T-helper 2 cell treated with Interferon-gamma antibody and Interleukin-4, amounts not matched to agents 5 μg/mL and 100 μg/mL, for 36 hours (primary cell): ENCODE measurements around the gene EHMT1.
"Not testable (repeated sequence)": the region's sequence is repeated elsewhere in the genome, so short reads cannot be mapped to it uniquely, and the experiment has no call there.

Source experiments
- DNase-seq: peaks from one replicate; pipeline ENCODE4 v3.0.0; 2021; ENCODE audit warnings: low spot score
- H3K27ac Mint-ChIP-seq: one replicate; pipeline ENCODE4 v1.8.0; 2021; ENCODE audit warnings: mild to moderate bottlenecking, mixed read lengths
- H3K27me3 Mint-ChIP-seq: one replicate; pipeline ENCODE4 v1.8.0; 2021; ENCODE audit warnings: low read depth, mixed read lengths
- H3K36me3 Mint-ChIP-seq: one replicate; pipeline ENCODE4 v1.8.0; 2021; ENCODE audit warnings: low read depth, mixed read lengths
- H3K4me1 Mint-ChIP-seq: one replicate; pipeline ENCODE4 v1.8.0; 2021; ENCODE audit warnings: low read depth, mixed read lengths
- H3K4me3 Mint-ChIP-seq: one replicate; pipeline ENCODE4 v1.8.0; 2022; ENCODE audit warnings: mild to moderate bottlenecking, moderate library complexity, mixed read lengths
- H3K9me3 Mint-ChIP-seq: one replicate; pipeline ENCODE4 v1.8.0; 2021; ENCODE audit warnings: mixed read lengths

The EHMT1 gene

DNA sequence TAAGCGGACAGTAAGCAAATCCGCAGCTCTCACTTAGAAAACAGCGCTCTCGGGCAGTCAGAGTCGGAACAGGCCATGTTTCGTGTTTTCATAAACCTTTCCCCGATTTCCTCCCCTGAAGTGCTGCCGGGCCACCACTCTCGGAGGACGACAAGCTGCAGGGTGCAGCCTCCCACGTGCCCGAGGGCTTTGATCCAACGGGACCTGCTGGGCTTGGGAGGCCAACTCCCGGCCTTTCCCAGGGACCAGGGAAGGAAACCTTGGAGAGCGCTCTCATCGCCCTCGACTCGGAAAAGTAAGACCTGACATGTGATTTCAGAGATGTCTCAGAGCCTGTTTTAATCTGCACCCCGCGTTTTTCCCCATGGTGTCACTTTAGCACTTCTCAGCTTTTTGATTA lies 159.0 kb downstream of the EHMT1 start:
- Mint-ChIP-seq H3K4me3 (no peak overlapping the region), H3K9me3 (no peaks in the 10 kb centered on the region), H3K4me1 (no peaks in the 10 kb centered on the region), H3K27me3 (no peaks in the 10 kb centered on the region), H3K36me3 (peaks cover 30% of the 10 kb centered on the region), H3K27ac (no peak overlapping the region)
- DNase-seq: no peak

DNA sequence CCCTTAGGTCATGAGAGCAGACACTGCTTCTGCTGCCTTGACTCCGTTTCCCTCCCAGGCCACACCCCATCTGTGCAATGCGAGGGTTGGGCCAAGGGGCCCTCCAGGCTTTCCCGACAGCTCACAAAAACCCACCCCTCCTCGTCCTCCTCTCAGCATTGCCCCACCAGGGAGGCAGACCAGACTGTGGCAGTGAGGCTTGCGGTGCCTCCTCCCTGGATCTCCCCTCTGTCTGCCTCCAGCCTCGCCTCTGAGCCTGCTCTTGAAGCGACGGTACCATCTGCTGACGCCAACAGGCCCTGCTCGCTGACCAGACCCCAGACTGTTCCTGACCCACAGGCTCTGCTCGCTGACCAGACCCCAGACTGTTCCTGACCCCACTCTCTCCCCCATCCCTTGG lies 159.5 kb downstream of the EHMT1 start:
- H3K4me3 Mint-ChIP-seq: no peak overlapping the region
- no peaks in the 10 kb centered on the region for H3K4me1 Mint-ChIP-seq
- H3K9me3 Mint-ChIP-seq: no peaks in the 10 kb centered on the region
- peaks cover 30% of the 10 kb centered on the region for H3K36me3 Mint-ChIP-seq
- no peaks in the 10 kb centered on the region for H3K27me3 Mint-ChIP-seq
- H3K27ac Mint-ChIP-seq: no peak overlapping the region
- DNase-seq: no peak

DNA sequence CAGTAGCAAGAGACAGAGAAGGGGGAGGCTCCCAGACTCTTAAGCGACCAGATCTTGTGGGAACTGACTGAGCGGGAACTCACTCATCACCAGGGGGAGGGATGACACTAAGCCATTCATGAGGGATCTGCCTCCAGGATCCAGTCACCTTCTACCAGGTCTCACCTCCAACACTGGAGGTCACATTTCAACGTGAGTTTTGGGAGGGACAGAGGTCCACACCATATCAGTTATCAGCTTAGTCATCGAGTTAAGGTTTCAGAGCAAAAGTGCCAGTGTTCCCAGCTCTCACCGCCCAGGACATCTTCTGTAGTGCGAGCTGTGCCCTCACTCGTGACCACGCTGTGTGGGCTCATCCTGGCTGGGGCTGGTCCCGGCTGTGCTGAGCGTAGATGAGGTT lies 160.1 kb downstream of the EHMT1 start:
- no peak overlapping the region for H3K27ac Mint-ChIP-seq
- H3K36me3 Mint-ChIP-seq: peaks cover 31% of the 10 kb centered on the region

DNA sequence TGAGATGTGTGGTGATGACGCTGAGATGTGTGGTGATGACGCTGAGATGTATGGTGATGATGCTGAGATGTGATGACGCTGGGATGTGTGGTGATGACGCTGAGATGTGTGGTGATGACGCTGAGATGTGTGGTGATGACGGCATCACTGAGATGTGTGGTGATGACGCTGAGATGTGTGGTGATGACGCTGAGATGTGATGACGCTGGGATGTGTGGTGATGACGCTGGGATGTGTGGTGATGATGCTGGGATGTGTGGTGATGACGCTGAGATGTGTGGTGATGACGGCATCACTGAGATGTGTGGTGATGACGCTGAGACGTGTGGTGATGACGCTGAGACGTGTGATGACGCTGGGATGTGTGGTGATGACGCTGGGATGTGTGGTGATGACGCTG lies 161.2 kb downstream of the EHMT1 start:
- not testable (repeated sequence) for H3K27ac Mint-ChIP-seq, DNase-seq, H3K27me3 Mint-ChIP-seq, H3K9me3 Mint-ChIP-seq, H3K4me1 Mint-ChIP-seq, H3K4me3 Mint-ChIP-seq
- peaks cover 37% of the 10 kb centered on the region for H3K36me3 Mint-ChIP-seq

More for the DNA sequence above, 160.1 kb downstream of the EHMT1 start:
- no peaks in the 10 kb centered on the region for H3K9me3 Mint-ChIP-seq
- H3K27me3 Mint-ChIP-seq: no peaks in the 10 kb centered on the region
- DNase-seq: no peak
- H3K4me1 Mint-ChIP-seq: no peaks in the 10 kb centered on the region
- no peak overlapping the region for H3K4me3 Mint-ChIP-seq

DNA sequence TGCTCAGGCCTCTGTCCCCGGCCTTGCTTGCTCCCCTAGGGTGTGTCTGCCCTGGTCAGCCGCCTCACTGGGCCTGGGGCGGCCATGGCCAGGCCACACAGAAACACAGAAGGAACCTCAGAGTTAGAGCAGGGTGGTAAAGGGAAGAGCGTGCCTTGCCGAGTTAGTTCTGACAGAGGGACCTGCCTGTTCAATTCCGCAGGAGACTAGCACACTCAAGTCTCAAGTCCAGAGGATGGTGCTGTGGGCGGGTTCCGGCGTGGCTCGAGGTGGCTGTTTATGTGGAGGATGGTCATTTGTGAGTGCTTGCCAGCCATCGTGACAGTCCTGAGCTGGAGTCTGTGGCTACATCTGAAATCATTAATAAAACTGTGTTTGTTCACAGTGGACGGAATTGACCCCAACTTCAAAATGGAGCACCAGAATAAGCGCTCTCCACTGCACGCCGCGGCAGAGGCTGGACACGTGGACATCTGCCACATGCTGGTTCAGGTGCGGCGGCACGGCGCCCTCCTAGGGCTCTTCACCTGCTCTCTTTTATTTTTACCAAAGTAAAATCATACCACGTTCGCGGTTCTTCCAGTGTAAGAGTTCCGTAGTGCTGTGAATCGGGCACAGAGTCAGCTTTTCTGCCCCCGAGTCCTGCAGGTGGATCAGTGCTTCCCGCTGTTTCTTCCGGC lies 163.2 kb downstream of the EHMT1 start:
- no peaks in the 10 kb centered on the region for H3K9me3 Mint-ChIP-seq
- H3K27ac Mint-ChIP-seq: no peak overlapping the region
- H3K4me3 Mint-ChIP-seq: no peak overlapping the region
- peaks cover 2% of the 10 kb centered on the region for H3K4me1 Mint-ChIP-seq
- H3K27me3 Mint-ChIP-seq: no peaks in the 10 kb centered on the region
- no peak for DNase-seq
- peaks cover 39% of the 10 kb centered on the region for H3K36me3 Mint-ChIP-seq

DNA sequence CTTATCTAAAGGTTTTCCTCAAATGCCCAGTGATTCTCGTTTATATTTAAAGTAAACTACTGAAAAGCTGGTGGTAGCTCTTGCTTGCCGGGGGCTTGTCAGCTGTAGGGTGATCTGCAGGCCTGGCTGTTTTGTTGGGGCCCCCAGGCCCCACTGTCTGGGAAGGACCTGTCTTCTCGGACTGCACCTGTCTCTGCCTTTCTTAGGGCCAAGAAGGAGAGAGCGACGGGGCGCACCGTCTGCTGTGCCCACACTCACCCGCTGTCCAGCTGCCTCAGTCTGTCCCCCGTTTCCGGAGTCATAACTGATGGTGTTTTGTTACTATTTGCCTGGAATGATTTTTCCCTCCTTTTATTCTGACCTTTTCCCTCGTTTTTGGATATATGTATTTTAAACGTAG lies 164.7 kb downstream of the EHMT1 start:
- Mint-ChIP-seq H3K4me1 (peaks cover 2% of the 10 kb centered on the region), H3K9me3 (no peaks in the 10 kb centered on the region), H3K36me3 (peaks cover 33% of the 10 kb centered on the region), H3K4me3 (no peak overlapping the region), H3K27me3 (no peaks in the 10 kb centered on the region), H3K27ac (no peak overlapping the region)
- no peak for DNase-seq

DNA sequence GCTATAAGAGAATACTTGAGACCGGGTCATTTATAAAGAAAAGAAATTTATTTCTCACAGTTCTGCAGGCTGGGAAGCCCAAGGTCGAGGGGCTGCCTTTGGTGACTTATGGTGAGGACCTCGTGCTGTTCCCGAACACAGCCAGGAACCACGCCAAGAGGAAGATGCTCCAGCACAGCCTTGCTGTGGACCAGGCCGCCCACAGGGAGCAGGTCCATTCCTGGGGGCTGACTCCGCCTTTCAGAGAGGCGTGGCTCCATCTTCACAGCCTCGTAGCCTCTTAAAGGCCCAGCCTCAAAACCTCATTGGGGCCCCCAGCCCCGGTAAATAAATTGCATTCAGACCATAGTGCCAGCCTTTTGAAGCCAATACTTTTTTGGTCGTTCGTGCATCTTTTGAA lies 165.2 kb downstream of the EHMT1 start:
- H3K27me3 Mint-ChIP-seq: no peaks in the 10 kb centered on the region
- H3K4me1 Mint-ChIP-seq: peaks cover 2% of the 10 kb centered on the region
- no peaks in the 10 kb centered on the region for H3K9me3 Mint-ChIP-seq
- no peak overlapping the region for H3K4me3 Mint-ChIP-seq
- peaks cover 28% of the 10 kb centered on the region for H3K36me3 Mint-ChIP-seq
- H3K27ac Mint-ChIP-seq: no peak overlapping the region
- no peak for DNase-seq

DNA sequence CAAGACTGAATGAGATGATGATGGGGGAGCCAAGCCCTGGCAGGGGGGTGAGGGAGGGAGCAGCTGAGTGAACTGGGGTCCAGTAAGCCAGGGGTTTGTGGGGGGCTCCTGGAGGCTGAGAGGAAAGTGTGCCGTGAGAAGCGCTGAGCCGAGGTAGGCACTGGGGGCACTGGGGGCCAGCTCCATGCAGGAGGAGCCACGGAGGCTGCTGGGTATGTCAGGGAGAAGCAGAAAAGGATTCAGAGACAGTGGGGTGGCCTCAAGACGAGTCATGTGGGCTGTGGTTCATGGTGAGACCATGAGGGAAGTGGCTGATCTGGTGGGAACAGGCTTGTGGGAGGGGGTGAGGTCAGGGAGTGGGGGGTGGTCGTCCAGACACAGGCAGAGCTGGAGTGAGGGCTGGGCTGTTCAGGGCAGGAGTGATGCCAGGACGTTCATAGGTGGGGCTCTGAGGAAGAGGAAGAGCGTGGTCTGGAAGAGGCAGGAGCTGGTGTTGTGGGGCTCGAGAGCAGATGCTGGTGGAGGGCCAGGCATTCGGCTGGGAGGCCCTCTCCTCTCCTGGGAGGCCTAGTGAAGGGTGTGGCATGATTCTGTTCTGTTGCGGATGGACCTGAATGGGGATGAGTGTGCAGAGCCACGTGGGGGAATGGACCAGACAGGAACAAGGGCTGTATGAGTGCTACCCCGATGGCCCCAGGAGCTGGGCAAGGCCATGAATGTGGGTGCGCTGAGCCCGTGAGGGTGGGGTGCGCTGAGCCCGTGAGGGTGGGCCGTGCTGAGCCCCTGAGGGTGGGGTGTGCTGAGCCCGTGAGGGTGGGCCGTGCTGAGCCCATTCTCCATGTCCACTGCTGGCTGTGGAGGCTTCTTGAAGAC lies 166.1 kb downstream of the EHMT1 start:
- Mint-ChIP-seq H3K9me3 (no peaks in the 10 kb centered on the region), H3K36me3 (peaks cover 27% of the 10 kb centered on the region), H3K4me1 (peaks cover 2% of the 10 kb centered on the region), H3K27ac (peak overlapping the region; percentile 53), H3K27me3 (no peaks in the 10 kb centered on the region), H3K4me3 (no peak overlapping the region)
- DNase-seq: no peak

DNA sequence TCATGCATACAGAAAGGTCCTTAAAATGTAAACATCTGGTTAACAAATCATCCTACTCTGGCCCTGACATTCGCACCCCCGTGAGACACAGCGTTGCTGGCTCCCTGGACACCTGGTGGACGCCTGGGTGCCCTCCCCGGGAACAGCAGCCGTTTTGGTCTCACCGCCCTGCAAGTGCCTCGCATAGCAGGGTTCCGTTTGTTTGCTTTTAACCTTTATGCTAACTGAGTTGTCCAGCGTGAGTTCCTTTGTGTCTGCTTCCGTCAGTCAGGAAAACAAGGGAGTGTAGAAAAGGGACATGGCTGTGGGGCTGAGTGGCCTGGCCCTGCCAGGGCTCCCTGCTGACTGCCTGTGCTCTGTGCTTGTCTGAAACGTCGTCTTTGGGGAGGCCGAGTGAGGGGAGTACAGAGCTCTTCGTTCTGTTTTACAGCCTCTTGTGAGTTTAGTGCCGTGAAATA lies 166.9 kb downstream of the EHMT1 start:
- no peak overlapping the region for H3K4me3 Mint-ChIP-seq
- H3K4me1 Mint-ChIP-seq: peaks cover 2% of the 10 kb centered on the region
- peaks cover 32% of the 10 kb centered on the region for H3K36me3 Mint-ChIP-seq
- H3K27me3 Mint-ChIP-seq: no peaks in the 10 kb centered on the region
- no peak for DNase-seq
- H3K9me3 Mint-ChIP-seq: no peaks in the 10 kb centered on the region
- no peak overlapping the region for H3K27ac Mint-ChIP-seq

DNA sequence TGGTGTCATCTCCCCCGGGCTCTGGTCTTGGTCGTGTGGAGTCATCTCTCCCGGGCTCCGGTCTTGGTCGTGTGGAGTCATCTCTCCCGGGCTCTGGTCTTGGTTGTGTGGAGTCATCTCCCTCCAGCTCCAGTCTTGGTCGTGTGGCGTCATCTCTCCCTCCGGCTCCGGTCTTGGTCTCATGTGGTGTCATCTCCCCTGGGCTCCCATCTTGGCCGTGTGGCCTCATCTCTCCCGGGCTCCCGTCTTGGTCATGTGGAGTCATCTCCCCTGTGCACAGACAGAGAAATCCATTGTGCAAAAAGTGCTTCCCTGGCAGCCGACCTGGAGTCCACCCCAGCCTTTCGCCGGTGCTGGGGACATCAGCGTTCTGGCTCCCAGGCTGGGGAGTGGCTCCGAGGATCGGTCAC lies 167.7 kb downstream of the EHMT1 start:
- Mint-ChIP-seq H3K4me1 (peaks cover 2% of the 10 kb centered on the region), H3K27me3 (no peaks in the 10 kb centered on the region), H3K27ac (no peak overlapping the region), H3K9me3 (no peaks in the 10 kb centered on the region), H3K36me3 (peaks cover 36% of the 10 kb centered on the region), H3K4me3 (no peak overlapping the region)
- DNase-seq: no peak

DNA sequence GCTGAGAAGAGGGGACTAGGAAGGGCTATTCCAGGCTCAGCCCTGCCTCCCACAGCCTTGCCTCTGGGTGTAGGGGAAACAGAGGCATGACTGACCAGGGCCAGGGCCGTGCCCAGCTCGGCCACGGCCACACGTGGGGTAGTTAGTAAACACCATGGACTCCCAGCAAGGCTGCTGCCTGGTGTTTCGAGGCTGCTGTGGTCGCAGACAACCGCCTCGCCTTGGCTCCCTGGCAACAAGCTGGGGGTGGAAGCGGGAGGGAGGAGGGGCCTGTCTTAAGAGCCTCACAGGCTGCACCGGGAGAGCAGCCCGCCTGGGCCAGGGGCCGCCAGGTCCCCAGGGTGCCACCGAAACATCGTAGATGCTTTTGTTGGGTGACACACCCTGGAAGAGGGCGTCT lies 168.6 kb downstream of the EHMT1 start:
- Mint-ChIP-seq H3K27ac (no peak overlapping the region), H3K27me3 (no peaks in the 10 kb centered on the region), H3K9me3 (no peaks in the 10 kb centered on the region), H3K4me1 (peaks cover 2% of the 10 kb centered on the region), H3K4me3 (no peak overlapping the region), H3K36me3 (peaks cover 35% of the 10 kb centered on the region)
- DNase-seq: no peak

DNA sequence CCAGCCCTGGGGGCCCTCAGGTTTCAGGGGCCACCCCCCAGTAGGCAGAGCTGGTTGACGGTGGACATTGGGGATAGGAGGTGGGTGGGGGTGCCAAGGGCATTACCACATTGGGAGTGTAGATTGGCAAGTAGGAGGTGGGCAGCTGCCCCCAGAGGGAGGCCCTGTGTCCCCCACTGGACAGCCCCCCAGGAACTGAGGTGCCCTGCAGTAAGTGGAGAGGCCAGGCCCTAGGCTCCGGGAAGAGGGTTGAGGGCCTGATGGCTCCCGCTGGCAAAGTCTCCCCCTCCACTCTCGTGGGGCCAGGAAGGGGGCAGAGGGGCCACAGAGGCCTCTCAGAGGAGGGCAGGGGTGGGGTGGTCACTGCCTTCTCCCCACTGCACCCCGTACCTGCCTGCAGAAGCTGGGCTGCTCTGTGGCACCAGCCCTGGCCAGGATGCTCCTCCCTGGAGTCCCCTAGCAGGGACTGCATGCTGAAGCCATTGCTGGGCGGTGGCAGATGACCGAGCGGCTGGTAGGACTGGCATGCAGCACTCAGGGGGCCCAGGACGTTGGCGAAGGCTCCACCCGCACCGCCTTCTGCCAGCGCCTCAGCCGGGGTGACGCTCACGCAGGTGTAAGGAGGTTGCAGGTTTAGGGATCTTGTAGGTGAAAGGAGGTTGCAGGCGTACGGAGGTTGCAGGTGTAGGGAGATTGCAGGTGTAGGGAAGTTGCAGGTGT lies 169.1 kb downstream of the EHMT1 start:
- Mint-ChIP-seq H3K27ac (no peak overlapping the region), H3K36me3 (peaks cover 35% of the 10 kb centered on the region)

DNA sequence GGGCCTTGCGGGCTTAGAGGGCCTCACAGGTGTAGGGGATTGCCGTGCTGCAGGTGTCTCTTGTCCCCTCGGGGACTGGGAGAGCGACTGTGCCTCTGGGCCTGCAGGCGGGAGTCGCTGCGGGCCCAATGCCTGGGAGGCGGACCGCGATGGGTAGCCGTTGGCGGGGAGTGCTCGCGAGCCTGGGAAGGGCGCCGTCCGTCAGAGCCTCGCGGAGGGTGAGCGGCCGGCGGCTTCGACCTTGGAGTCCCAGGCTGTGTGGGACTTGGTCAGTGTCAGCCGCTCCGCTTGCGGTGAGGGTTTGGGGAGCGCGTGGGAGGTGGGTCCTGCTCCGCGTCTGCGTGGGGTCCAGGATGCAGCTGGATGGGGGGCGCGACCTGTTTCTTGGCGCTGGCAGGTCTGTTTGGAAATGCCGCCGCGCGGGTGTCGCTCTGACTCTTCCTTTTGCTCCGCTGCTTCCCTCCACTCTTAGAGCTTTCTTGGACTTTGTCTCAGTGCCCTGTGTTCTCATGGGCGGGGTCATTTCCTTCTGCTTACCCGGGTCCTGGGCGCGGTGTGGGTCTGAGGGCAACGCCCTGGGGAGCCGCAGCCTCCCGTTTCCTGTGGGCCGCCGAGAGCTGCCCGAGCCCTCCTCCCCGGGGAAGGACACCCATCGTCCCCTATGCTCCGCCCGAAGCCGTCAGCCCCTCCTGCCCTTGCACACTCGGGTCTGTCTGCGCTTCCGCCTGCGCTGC lies 169.9 kb downstream of the EHMT1 start:
- H3K4me1 Mint-ChIP-seq: peaks cover 2% of the 10 kb centered on the region
- no peaks in the 10 kb centered on the region for H3K27me3 Mint-ChIP-seq
- peak overlapping the region; percentile 15 for H3K27ac Mint-ChIP-seq
- H3K36me3 Mint-ChIP-seq: peaks cover 41% of the 10 kb centered on the region
- DNase-seq: no peak
- no peaks in the 10 kb centered on the region for H3K9me3 Mint-ChIP-seq
- no peak overlapping the region for H3K4me3 Mint-ChIP-seq

More for the DNA sequence above, 169.1 kb downstream of the EHMT1 start:
- no peak overlapping the region for H3K4me3 Mint-ChIP-seq
- no peaks in the 10 kb centered on the region for H3K27me3 Mint-ChIP-seq
- DNase-seq: no peak
- no peaks in the 10 kb centered on the region for H3K9me3 Mint-ChIP-seq
- H3K4me1 Mint-ChIP-seq: peaks cover 2% of the 10 kb centered on the region
